ENCODE data around the gene ENDOU.

The ENDOU gene

GRCh38 chr12:47757364-47757839 lies 32.1 kb upstream of the ENDOU start:
- DNase-seq: no peak

- no peak for DNase-seq
These were observed 30.6 kb upstream of the ENDOU start for GRCh38 chr12:47755655-47756562.

- no peak for DNase-seq
These were observed 29.6 kb upstream of the ENDOU start for GRCh38 chr12:47754881-47755280.

- no peak for DNase-seq
These were observed 28.8 kb upstream of the ENDOU start for GRCh38 chr12:47754126-47754525.

- DNase-seq: no peak
These were observed 28.0 kb upstream of the ENDOU start for GRCh38 chr12:47753021-47754001.

GRCh38 chr12:47752552-47752951 lies 27.3 kb upstream of the ENDOU start:
- DNase-seq: no peak

GRCh38 chr12:47752121-47752520 lies 26.8 kb upstream of the ENDOU start:
- DNase-seq: no peak

GRCh38 chr12:47751561-47751960 lies 26.3 kb upstream of the ENDOU start:
- DNase-seq: no peak

GRCh38 chr12:47750916-47751470 lies 25.7 kb upstream of the ENDOU start:
- no peak for DNase-seq

GRCh38 chr12:47750229-47750798 lies 25.0 kb upstream of the ENDOU start:
- no peak for DNase-seq

- no peak for DNase-seq
These were observed 23.6 kb upstream of the ENDOU start for GRCh38 chr12:47748899-47749298.

- DNase-seq: no peak
These were observed 23.2 kb upstream of the ENDOU start for GRCh38 chr12:47748507-47748828.

- DNase-seq: no peak
These were observed 22.6 kb upstream of the ENDOU start for GRCh38 chr12:47747596-47748506.

GRCh38 chr12:47747126-47747525 lies 21.8 kb upstream of the ENDOU start:
- DNase-seq: no peak

- DNase-seq: no peak
These were observed 21.2 kb upstream of the ENDOU start for GRCh38 chr12:47746523-47746922.

GRCh38 chr12:47746073-47746472 lies 20.8 kb upstream of the ENDOU start:
- no peak for DNase-seq

GRCh38 chr12:47745485-47746041 lies 20.3 kb upstream of the ENDOU start:
- no peak for DNase-seq

- no peak for DNase-seq
These were observed 19.6 kb upstream of the ENDOU start for GRCh38 chr12:47744778-47745436.

- peak; percentile 83 for DNase-seq
These were observed 18.8 kb upstream of the ENDOU start for GRCh38 chr12:47744005-47744651.

- no peak for DNase-seq
These were observed 18.1 kb upstream of the ENDOU start for GRCh38 chr12:47743311-47743860.
